Gastrocnemius medialis (tissue), 4 donors: ENCODE results near the gene CCNI2. TPM values are rescaled to one million over a fixed set of nuclear protein-coding genes. Genes with fewer than 3 reads are reported as not detected.

Experiments used
- ATAC-seq, 2 donors: fragments of 150-250 bp; one replicate each; pipeline ENCODE4 v1.9.1; 2016
- DNase-seq, 2 donors: peaks; one replicate each; pipeline ENCODE4 v3.0.0-alpha.2; 2019
- H3K27ac ChIP-seq, 4 donors: fragments of 200-600 bp; sonication (generic); 1 replicate in 1 of 4; 2 replicates in 3 of 4; pipeline ENCODE4 v1.5.1; 2016 to 2018; ENCODE audit warnings: mild to moderate bottlenecking in 2 of 4, moderate library complexity in 1 of 4
- H3K27me3 ChIP-seq, 3 donors: fragments of 200-600 bp; sonication (generic) in 2 of 3; 1 replicate in 1 of 3; 2 replicates in 2 of 3; pipeline versions ENCODE4 v1.5.1 to v1.6.0; 2016 to 2019; ENCODE audit warnings: mild to moderate bottlenecking in 1 of 3, moderate library complexity in 1 of 3
- H3K36me3 ChIP-seq, 2 donors: fragments of 200-600 bp; sonication (generic) in 1 of 2; one replicate each; pipeline ENCODE4 v1.5.1; 2017 to 2018
- H3K4me1 ChIP-seq, 2 donors: fragments of 200-600 bp; sonication (generic) in 1 of 2; one replicate each; pipeline ENCODE4 v1.5.1; 2016 to 2017; ENCODE audit warnings: mild to moderate bottlenecking in 2 of 2
- H3K4me3 ChIP-seq, 4 donors: fragments of 200-600 bp; sonication (generic) in 3 of 4; 1 replicate in 1 of 4; 2 replicates in 3 of 4; pipeline ENCODE4 v1.5.1; 2016 to 2019; ENCODE audit warnings: mild to moderate bottlenecking in 2 of 4
- H3K9me3 ChIP-seq, 3 donors: fragments of 200-600 bp; sonication (generic) in 2 of 3; 1 replicate in 1 of 3; 2 replicates in 2 of 3; pipeline ENCODE4 v1.5.1; 2016 to 2019
- CTCF ChIP-seq, 5 experiments: fragments of 450-650 bp in 3 of 5; fragments of 200-600 bp in 2 of 5; sonication (generic) in 2 of 5; IDR thresholded peaks in 4 of 5; conservative IDR thresholded peaks in 1 of 5; 1 replicate in 4 of 5; 2 replicates in 1 of 5; pipeline ENCODE4 v1.5.1; 2016 to 2019; ENCODE audit warnings: antibody characterized with exemption in 5 of 5, mild to moderate bottlenecking in 3 of 5, moderate library complexity in 3 of 5
- POLR2A ChIP-seq, 2 donors: fragments of 450-650 bp; IDR thresholded peaks; one replicate each; pipeline ENCODE4 v1.6.1; 2017; ENCODE audit warnings: antibody characterized with exemption in 2 of 2, mild to moderate bottlenecking in 2 of 2, moderate library complexity in 2 of 2
- in situ Hi-C, 4 donors: fragments of 200-750 bp; cut with MboI; loops; one replicate each; pipeline versions ENCODE4 v1.15.0 to v1.8.0; 2017; ENCODE audit warnings: low sequenced_read_pairs in 4 of 4
- intact Hi-C: fragments of 100-400 bp; cut with DNase I; formaldehyde crosslinking; loops from one replicate; pipeline ENCODE4 v1.15.1; 2023; ENCODE audit warnings: low total_unique reads
- total RNA-seq, 4 donors: library from RNA; depleted of rRNA; stranded (reverse); fragments of >200 nt; gene quantifications; one replicate each; pipeline versions ENCODE4 v1.1.0 to v1.2.3, GENCODE V29; 2016

The CCNI2 gene
- total RNA-seq, 4 donors from 2014 or later, result not detected

GRCh38 chr5:132775476-132775961, 28.3 kb downstream of the CCNI2 start:
- H3K36me3 ChIP-seq, result no peaks in the 10 kb centered on the region
- in situ Hi-C loops, result no loop called here
- DNase-seq, result no peak
- H3K4me3 ChIP-seq, result peak overlapping the region in 2 of 4 donors; percentile 84 to 90
- intact Hi-C loops, result loop anchor here (5.0 kb wide), 1 partner anchor 38 kb away; the partner anchor contains the start of gene KIF3A
- no peak for TF ChIP-seq CTCF (IDR thresholded peaks at IDR 0.05 in 4 of 5, conservative IDR thresholded peaks at IDR 0.05 in 1 of 5)
- TF ChIP-seq POLR2A (IDR thresholded peaks at IDR 0.05), result no peak
- H3K4me1 ChIP-seq, result peaks cover 7 to 32% of the 10 kb centered on the region in 2 donors
- no peak for ATAC-seq
- peak overlapping the region in 3 of 4 donors; percentile 8 to 75 (median 41) for H3K27ac ChIP-seq
- no peaks in the 10 kb centered on the region for H3K9me3 ChIP-seq
- H3K27me3 ChIP-seq, result peaks cover 0 to 7% (median 2%) of the 10 kb centered on the region in 3 donors

- in situ Hi-C loops (no loop called here), intact Hi-C loops (loop anchor here (5.0 kb wide), 1 partner anchor 39 kb away; the partner anchor contains the start of gene KIF3A)
- H3K4me3 ChIP-seq, result peak overlapping the region; percentile 73 to 90 (median 78)
- no peaks in the 10 kb centered on the region for H3K36me3 ChIP-seq
- peaks cover 0 to 7% (median 2%) of the 10 kb centered on the region in 3 donors for H3K27me3 ChIP-seq
- H3K9me3 ChIP-seq, result no peaks in the 10 kb centered on the region
- H3K27ac ChIP-seq, result peak overlapping the region; percentile 41 to 75 (median 70)
- peaks cover 6 to 24% of the 10 kb centered on the region in 2 donors for H3K4me1 ChIP-seq
- TF ChIP-seq CTCF (IDR thresholded peaks at IDR 0.05 in 4 of 5, conservative IDR thresholded peaks at IDR 0.05 in 1 of 5) (no peak), POLR2A (IDR thresholded peaks at IDR 0.05) (no peak)
- ATAC-seq, result peak in 1 of 2 donors; percentile 32
- no peak for DNase-seq
These were observed 29.1 kb downstream of the CCNI2 start for GRCh38 chr5:132776131-132776937.

- TF ChIP-seq CTCF (IDR thresholded peaks at IDR 0.05 in 4 of 5, conservative IDR thresholded peaks at IDR 0.05 in 1 of 5) (no peak), POLR2A (IDR thresholded peaks at IDR 0.05) (peak in 1 of 2 donors; percentile 13)
- Histone ChIP-seq H3K4me3 (peak overlapping the region; percentile 73 to 90 (median 78)), H3K27ac (peak overlapping the region; percentile 41 to 75 (median 70)), H3K36me3 (no peaks in the 10 kb centered on the region), H3K4me1 (peaks cover 3 to 19% of the 10 kb centered on the region in 2 donors), H3K27me3 (peaks cover 0 to 7% (median 2%) of the 10 kb centered on the region in 3 donors), H3K9me3 (no peaks in the 10 kb centered on the region)
- ATAC-seq, result no peak
- in situ Hi-C loops (no loop called here), intact Hi-C loops (loop anchor here (5.0 kb wide), 1 partner anchor 40 kb away; the partner anchor contains the start of gene KIF3A)
- no peak for DNase-seq
These were observed 29.6 kb downstream of the CCNI2 start for GRCh38 chr5:132776938-132777208.

- H3K4me3 ChIP-seq, result peak within 1 kb of the TSS; percentile 73 to 90 (median 78)
- H3K27me3 ChIP-seq, result peaks cover 0 to 7% (median 2%) of the 10 kb centered on the region in 3 donors
- intact Hi-C loops (loop anchor here (5.0 kb wide), 1 partner anchor 40 kb away; the partner anchor contains the start of gene KIF3A), in situ Hi-C loops (no loop called here)
- peaks cover 3 to 14% of the 10 kb centered on the region in 2 donors for H3K4me1 ChIP-seq
- peak within 1 kb of the TSS; percentile 65 to 75 (median 72) for H3K27ac ChIP-seq
- DNase-seq, result peak in 1 of 2 donors; percentile 34
- H3K9me3 ChIP-seq, result no peaks in the 10 kb centered on the region
- H3K36me3 ChIP-seq, result no peaks in the 10 kb centered on the region
- peak; percentile 55 to 62 for ATAC-seq
- TF ChIP-seq CTCF (IDR thresholded peaks at IDR 0.05 in 4 of 5, conservative IDR thresholded peaks at IDR 0.05 in 1 of 5) (peak in 1 of 5 experiments; percentile 7), POLR2A (IDR thresholded peaks at IDR 0.05) (no peak)
These were observed 30.2 kb downstream of the CCNI2 start, which contains the start of gene SEPTIN8 for GRCh38 chr5:132777209-132778069. Gene SEPTIN8, minus strand, starts transcription at chr5:132777239. Its CDS starts 102 bp downstream, at chr5:132777137.
